Adipose tissue (tissue), 3 donors: ENCODE measurements around the gene ENOSF1. TPM values are rescaled to one million over a fixed set of nuclear protein-coding genes. Genes with fewer than 3 reads are reported as not detected.
"Not testable (repeated sequence)": the region's sequence is repeated elsewhere in the genome, so short reads cannot be mapped to it uniquely, and the experiment has no call there.

ENCODE experiments used
- H3K27ac ChIP-seq: one replicate; pipeline ENCODE4 v1.5.1; 2013; ENCODE audit warnings: low read depth, low read length
- WGBS, 3 donors: extraction: QIAGEN DNeasy Blood & Tissue Kit; methylation state at CpG; one replicate each; pipeline ENCODE4 v1.1.7; 2013; 5-methylcytosine and 5-hydroxymethylcytosine counted together
- polyA plus RNA-seq, 3 donors: library from polyadenylated mRNA; stranded (reverse); fragments of 200-250 nt; gene quantifications; one replicate each; pipeline ENCODE4 v1.2.3, GENCODE V29; 2013
- donor health status: healthy with polysubstance abuse.
- donor health status: Bipolar disorder and iron deficiency.
- donor health status: healthy.

ENOSF1 gene
- polyA plus RNA-seq, 3 donors = 24.5 to 32.2 (median 27.7) TPM

DNA sequence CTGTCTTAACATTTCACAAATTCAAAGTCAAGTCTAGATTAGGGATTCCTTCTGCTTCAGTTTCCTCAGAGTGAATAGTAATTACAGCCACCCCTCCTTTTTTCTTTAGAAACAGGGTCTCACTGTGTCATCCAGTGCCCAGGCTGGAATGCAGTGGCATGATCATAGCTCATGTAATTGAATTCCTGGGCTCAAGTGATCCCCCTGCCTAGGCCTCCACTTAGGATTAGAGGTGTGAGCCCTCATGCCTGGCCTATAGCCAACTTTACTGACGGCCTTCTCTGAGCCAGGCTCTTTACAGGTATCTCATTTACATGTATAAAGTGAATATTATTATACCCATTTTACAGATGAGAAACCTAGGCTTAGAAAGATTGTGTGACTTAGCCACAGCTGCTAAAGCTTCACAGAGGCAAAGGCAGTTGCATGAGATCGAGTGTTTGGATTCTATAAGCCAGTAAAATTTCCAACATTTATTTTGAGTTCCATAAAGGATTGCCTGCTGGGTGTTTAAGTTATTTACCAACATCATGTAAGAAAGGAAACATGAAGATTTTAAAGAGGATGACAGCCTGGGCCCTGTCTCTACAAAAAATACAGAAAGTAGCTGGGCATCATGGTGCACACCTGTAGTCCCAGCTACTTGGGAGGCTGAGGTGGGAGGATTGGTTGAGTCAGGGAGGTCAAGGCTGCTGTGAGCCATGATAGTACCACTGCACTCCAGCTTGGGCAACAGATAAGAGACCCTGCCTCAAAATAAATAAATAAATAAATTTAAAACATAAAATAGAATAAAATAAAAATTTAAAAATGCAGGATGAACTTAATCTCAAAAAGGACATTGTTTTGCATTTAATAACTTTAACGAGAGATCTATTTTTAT lies 1.8 kb downstream of the ENOSF1 start:
- no peak overlapping the region for H3K27ac ChIP-seq
- 68 to 80% (median 75%) methylated on average over 3 of the region's 3 CpGs for WGBS, 3 donors

DNA sequence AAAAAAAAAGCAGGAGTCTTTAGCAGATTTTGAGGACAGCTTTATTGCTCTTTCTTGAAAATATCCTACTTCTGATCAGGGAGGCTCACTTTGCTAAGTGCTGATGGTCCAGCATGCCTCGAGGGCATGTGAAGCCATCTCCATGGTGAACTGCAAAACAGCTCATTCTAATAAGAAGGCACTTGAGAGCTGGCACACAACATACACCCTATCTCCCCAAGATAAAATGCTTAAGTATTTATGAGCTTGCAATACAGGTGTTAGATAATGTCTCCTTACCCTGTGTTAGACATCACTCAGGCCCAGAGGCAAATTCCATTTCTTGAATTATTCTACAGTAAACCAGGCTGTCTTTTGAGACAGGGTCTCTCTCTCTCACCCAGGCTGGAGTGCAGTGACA lies 2.7 kb downstream of the ENOSF1 start:
- H3K27ac ChIP-seq = no peak overlapping the region
- 77 to 89% (median 89%) methylated on average over 1 of the region's 1 CpG for WGBS, 3 donors

DNA sequence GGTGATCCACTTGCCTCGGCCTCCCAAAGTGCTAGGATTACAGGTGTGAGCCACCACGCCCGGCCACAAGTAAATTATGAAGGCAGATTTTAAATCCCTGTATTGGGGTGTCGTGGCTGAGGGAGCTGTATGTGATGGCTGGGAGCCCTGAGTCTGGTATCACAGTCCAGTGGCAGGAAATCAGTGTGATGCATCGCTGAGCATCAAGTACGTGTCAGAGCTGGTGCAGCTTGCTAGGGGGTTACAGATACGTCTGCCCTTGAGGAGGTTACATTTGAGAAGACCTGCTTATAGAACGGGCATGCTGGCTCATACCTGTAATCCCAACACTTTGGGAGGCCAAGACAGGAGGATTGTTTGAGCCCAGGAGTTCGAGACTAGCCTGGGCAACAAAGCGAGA lies 4.3 kb downstream of the ENOSF1 start:
- WGBS, 3 donors = 88 to 98% (median 97%) methylated on average over 10 of the region's 10 CpGs
- H3K27ac ChIP-seq = no peak overlapping the region

DNA sequence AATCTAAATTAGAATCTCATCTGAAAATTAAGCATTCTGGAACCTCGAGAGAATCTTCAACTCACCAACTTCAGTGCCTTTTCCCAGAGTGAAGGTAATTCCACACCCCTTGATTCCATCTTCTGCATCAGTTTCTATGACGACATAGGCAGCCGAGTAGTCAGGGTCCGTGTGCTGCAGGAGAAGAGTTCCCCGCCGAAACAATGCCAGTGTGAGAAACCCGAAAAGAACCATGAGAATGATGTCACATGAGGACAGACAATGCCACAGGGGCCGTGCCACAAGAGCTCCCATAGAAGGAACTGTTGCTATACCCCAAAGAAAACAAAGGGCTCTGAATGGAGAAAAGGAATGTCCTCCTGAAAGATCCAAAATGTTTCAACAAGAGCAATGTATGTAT lies 6.0 kb downstream of the ENOSF1 start:
- whole genome bisulfite sequencing, 3 donors = 91 to 95% (median 94%) methylated on average over 8 of the region's 8 CpGs

DNA sequence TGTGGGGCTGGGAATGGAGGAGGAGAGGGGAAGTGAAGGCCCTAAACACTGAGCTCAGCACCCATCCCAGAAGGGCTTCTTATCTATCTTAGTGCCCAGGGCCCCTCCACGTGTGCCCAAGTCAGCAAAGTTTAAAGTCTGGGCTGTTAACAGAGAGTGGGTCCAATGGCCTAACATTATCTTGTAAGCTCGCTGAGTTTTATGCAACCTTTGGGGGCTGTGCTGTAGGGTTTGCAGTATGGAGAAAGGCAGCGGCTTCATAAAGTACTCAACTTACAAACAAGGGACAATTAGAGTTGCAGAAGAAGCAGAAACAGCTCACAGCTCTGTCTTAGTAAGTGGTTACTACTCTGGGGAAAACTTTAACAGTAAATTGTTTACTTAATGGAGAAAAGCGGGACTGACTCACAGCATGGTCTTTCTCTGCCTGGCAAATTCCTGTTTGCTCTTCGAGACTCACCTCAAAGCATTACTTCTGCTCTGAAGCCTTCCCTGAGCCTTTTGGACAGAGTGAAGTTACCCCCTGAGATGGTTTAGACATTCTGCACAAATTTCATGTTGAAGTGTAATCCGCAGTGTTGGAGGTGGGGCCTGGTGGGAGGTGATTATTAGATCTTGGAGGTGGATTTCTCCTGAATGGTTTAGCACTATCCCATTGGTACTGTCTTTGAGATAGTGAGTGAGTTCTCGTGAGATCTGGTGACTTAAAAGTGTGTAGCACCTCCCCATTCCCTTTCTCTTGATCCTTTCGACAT lies 9.0 kb downstream of the ENOSF1 start:
- 64 to 74% (median 67%) methylated on average over 8 of the region's 8 CpGs for WGBS, 3 donors
- H3K27ac ChIP-seq = no peak overlapping the region

More for the DNA sequence above, 6.0 kb downstream of the ENOSF1 start:
- H3K27ac ChIP-seq = no peak overlapping the region

DNA sequence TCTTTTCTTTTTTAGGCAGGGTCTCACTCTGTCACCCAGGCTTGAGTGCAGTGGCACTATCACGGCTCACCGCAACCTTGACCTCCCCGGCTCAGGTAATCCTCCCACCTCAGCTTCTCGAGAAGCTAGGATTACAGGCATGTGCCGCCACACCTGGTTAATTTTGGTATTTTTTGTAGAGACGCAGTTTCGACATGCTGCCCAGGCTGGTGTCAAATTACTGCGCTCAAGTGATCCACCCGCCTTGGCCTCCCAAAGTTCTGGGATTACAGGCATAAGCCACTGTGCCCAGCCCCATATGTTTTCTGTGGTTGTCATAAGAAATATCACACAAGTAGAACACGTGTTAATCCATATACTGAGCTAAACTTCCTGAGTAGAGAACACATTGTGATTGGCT lies 14.6 kb downstream of the ENOSF1 start:
- H3K27ac ChIP-seq = no peak overlapping the region
- WGBS, 3 donors = 84 to 91% (median 90%) methylated on average over 10 of the region's 10 CpGs

DNA sequence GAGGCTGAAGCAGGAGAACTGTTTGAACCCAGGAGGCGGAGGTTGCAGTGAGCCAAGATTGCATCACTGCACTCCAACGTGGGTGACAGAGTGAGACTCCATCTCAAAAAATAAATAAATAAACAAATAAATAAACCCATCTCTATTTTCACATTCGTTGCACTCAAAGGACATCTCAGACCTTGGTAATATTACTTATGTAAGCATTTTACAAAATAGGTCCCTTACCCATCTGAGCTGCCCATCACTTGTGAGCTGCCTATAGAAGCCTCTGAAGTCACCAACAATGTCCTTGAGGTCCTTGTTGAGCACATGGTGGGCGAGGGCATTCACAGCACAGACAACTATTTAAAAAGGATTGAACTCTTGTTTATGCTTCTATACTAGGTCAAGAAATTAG lies 15.4 kb downstream of the ENOSF1 start:
- H3K27ac ChIP-seq = no peak overlapping the region
- WGBS, 3 donors = 90 to 96% (median 96%) methylated on average over 4 of the region's 4 CpGs

DNA sequence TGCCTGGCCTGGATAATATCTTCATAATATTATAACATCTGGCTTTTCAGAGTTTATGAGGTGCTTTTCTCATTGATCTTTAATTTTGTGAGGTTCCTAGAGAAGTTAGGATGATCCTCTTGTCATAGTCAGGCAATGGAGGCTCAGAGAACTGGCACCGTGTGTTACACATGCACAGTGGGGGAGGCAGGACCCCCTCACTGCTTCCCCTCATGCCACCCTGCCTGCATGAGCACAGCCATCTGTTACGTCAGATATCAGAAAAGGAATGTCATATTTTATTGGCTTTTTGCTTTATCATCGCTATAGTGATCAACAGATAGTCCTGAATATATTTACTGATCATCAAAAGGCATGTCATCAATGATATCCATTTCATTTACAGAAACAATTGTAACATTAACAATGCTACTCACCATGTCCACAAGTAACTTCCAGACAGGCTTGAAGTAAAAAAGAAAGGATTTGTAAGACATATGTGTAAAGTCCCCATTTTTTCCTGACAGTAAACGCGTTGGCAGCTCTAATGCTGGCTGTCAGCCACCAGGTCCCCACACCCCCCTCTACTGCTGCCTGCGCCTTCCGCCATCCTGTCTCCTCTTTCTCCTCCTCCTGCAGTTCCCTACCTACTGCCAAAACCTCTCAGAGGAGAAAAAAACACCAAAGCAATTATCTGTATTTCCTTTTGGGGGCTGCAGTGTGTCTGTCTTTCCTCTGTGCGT lies 18.8 kb downstream of the ENOSF1 start:
- 64 to 78% (median 74%) methylated on average over 8 of the region's 8 CpGs for WGBS, 3 donors
- H3K27ac ChIP-seq = no peak overlapping the region

DNA sequence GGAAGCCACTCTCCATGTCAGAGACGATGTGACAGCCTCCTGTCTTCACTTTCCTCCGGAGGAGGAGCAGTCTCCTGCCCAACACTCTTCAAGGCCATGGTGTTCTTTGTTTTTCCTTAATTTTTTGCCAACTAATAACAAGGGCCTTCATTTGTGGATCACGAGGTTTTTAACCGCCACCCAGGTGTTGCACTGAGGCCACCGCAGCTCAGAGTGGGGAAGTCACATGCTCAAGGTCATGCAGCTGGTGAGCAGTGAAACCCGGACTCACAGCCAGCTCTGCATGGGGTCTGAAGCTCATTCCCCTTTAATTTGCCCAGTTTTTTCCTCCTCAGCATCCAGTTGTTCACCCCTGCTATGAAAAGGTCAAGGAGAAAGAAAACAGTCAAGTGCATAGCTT lies 19.6 kb downstream of the ENOSF1 start:
- H3K27ac ChIP-seq = no peak overlapping the region
- WGBS, 3 donors = 52 to 79% (median 78%) methylated on average over 6 of the region's 6 CpGs

DNA sequence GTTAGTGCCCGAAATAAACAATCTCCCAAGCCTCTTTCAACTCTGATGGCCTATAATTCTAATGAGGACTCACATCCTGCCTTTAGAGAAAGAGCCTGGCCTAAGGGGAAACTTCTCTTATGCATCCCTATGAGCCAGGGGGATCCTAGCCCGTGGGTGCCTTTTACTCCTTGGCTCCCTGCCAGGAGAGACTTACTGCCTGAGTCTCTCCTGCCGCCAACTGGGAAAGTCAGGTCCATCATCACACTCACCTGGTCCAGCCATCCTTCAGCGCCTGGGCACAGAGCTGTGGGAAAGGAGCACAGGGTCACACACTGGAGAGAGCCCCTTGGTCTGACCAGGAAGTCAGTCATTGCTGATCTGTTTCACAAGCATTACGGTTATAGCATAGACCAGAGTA lies 24.1 kb downstream of the ENOSF1 start:
- no peak overlapping the region for H3K27ac ChIP-seq
- 71 to 84% (median 79%) methylated on average over 5 of the region's 5 CpGs for WGBS, 3 donors

DNA sequence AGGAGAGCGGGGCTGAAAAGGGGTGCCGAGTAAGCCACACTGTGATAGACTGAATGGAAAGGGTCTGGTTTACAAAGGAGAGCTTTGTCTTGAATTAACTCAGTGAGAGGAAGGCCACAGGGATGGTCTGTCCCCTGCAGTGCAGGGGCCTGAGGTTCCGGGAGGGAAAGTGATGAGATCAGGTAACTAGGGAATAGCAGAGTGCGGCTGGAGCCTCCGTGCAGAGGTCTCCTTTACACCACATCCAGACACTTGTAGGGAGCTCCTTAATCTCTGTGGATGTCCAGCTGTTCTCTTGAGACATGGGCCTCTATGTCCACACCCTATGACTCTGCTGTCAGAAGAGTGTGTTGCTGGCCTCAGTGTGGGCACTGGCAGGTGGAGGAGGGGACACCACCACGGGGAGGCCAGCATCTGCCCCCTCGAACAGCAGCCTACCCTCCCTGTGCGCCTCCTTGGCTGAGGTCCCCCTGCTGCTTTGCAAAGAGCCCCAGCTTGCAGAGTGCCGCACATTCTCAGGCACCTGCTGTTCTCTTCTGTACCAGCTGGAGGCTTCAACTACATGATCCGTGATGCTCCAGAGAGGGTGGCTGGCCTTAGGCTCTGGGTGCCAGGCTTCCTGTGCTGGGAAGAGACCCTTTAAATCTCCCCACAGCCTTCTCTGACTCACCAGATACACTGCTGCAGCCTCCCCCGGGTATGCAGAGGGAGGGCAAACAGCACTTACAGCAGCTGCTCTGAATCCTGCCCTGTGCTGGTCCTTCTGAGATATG lies 25.9 kb downstream of the ENOSF1 start:
- no peak overlapping the region for H3K27ac ChIP-seq
- 82 to 87% (median 86%) methylated on average over 11 of the region's 11 CpGs for WGBS, 3 donors

DNA sequence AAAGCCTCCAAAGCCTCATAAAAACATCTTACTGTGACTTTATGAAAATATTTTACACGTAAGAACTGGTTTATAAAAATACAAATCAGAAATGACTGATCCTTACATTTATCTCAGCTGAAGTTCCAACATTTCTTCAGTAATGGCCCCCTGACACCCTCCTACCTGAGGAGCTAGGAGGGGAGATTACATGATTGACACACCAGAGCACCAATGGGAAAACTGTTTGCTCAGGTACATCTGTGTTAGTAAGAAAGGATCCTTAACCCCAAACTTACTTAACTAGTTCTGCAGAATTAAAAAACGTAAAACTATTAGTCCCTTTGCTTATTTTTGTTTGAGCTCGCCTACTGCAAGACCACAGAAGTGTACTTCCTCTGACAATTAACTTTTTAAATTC lies 27.0 kb downstream of the ENOSF1 start:
- H3K27ac ChIP-seq = no peak overlapping the region
- 91 to 92% (median 91%) methylated on average over 3 of the region's 3 CpGs for WGBS, 3 donors

DNA sequence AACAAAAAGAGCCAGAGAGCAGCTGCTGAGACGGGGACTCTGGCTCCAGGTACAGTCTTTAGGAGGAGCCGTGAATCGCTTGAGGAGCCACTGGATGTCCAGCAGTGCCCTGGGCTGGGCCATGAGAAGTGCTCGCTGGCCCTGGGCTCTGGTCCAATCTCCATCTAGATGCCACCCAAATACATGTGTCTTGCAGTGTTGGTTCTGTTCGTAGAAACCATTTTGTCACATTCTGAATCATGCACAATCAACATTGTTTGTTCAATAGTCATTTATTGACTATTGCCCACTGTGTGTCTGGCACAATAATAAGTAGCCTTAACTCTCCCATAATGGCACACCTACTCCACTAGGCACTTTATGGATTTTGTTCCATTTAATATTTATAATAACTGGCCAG lies 28.9 kb downstream of the ENOSF1 start:
- WGBS, 3 donors = 58 to 88% (median 86%) methylated on average over 5 of the region's 5 CpGs

DNA sequence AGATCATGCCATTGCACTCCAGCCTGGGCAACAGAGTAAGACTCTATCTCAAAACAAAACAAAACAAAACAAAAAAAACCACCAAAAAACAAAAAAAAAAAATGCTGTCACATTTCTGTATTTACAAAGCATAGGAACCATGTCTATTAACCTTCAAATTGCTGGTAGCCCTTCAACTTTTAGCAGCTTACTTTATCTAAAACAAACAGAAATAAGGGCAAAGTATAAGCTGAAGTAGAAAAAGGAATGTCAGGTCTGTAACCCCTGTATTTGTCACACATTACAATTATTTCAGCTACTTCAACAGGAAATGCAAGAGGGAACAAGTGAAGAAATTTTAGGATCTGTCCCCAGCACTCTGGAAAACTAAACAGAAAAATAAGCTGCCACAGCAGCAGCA lies 29.6 kb downstream of the ENOSF1 start:
- H3K27ac ChIP-seq = no peak overlapping the region

More for the DNA sequence above, 28.9 kb downstream of the ENOSF1 start:
- H3K27ac ChIP-seq = no peak overlapping the region

DNA sequence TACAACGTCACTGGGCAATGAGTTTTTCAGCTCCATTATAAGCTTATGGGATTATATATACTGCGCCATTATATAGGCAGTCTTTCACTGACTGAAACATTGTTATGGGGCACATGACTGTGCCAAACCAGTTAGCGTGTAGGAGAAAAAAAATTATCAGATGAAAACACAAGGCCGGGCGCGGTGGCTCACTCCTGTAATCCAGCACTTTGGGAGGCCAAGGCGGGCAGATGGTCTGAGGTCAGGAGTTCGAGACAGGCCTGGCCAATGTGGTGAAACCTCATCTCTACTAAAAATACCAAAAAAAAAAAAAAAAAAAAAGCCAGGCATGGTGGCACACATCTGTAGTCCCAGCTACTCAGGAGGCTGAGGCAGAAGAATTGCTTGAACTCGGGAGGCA lies 30.0 kb downstream of the ENOSF1 start:
- not testable (repeated sequence) for H3K27ac ChIP-seq
- 88 to 93% (median 90%) methylated on average over 9 of the region's 9 CpGs for WGBS, 3 donors

DNA sequence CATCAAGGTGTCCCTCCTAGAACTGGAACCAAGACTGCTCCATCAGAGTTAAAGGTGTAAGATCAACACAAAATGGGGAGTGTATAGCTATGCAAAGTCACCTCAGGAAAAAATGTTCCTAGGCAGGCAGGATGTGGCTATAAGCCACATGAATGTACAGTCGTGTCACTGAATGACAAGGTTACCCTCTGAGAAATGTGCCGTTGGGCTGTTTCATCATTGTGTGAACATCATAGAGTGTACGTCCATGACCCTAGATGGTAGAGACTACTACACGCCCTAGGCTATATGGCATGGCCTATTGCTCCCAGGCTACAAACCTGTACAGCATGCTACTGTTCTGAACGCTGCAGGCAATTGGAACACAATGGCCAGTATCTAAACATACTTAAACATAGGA lies 30.4 kb downstream of the ENOSF1 start:
- no peak overlapping the region for H3K27ac ChIP-seq
- WGBS, 3 donors = 62 to 87% (median 81%) methylated on average over 5 of the region's 5 CpGs

DNA sequence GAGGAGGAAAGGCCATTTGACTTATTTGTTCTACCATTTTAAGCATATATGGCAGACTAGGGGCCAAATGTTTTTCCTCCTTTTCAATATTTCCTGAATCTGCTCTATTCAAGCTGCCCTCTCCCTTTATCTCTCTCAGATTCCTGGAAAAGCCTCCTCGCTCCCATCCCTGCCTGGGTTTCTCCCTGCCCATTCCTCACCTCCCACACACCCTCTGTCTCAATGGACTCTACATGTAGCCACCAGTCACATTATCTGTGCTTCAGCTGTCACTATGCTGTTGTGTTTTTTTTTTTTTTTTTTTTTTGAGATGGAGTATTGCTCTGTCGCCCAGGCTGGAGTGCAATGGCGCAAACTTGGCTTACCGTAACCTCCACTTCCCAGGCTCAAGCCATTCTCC lies 32.0 kb downstream of the ENOSF1 start:
- WGBS, 3 donors = 95 to 100% (median 96%) methylated on average over 4 of the region's 4 CpGs

DNA sequence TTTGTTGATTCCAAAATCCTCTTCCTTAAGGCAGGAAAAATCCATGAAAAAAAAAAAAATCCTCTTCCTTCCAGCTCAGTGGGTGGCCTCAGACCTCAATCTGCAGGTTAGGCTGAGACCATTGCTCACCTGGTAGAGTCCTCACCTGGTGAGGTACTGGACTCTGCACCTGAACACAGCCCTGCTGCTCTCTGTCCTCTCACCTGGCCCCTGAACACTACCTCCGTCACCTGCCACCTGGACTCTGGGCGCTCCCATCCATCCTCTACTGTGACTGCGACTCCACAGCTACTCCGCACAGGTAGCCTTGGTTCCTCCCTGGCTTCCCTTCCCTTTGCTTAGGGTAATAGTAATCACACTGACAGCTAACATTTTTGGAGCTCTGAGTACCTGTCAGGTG lies 32.9 kb downstream of the ENOSF1 start:
- 95 to 98% (median 97%) methylated on average over 4 of the region's 4 CpGs for WGBS, 3 donors
- no peak overlapping the region for H3K27ac ChIP-seq

More for the DNA sequence above, 32.0 kb downstream of the ENOSF1 start:
- no peak overlapping the region for H3K27ac ChIP-seq
